Measurements from ENCODE around the gene MRPL27. TPM values are rescaled to one million over a fixed set of nuclear protein-coding genes. Genes with fewer than 3 reads are reported as not detected.

MRPL27 gene
- total RNA-seq, 1 donor from 2014 or later, result 57.5 TPM

- Mint-ChIP-seq H3K36me3 (peaks cover 26% of the 10 kb centered on the region), H3K27ac (no peak overlapping the region), H3K4me1 (peaks cover 18% of the 10 kb centered on the region), H3K9me3 (no peaks in the 10 kb centered on the region), H3K27me3 (ENCODE audit: low read depth) (no peaks in the 10 kb centered on the region), H3K4me3 (no peak overlapping the region)
- no peak for TF ChIP-seq CTCF (IDR thresholded peaks at IDR 0.05; ENCODE audit: unreplicated experiment)
- DNase-seq (ENCODE audit: low spot score in 2 of 2, unreplicated experiment in 2 of 2), result no peak
Observed at GRCh38 chr17:50392621-50393020, 19.6 kb upstream of the MRPL27 start.

- no peak overlapping the region for H3K4me3 Mint-ChIP-seq
- peaks cover 49% of the 10 kb centered on the region for H3K36me3 Mint-ChIP-seq
- no peak overlapping the region for H3K27ac Mint-ChIP-seq
- no peak for TF ChIP-seq CTCF (IDR thresholded peaks at IDR 0.05; ENCODE audit: unreplicated experiment)
- H3K4me1 Mint-ChIP-seq, result no peaks in the 10 kb centered on the region
- no peaks in the 10 kb centered on the region for H3K9me3 Mint-ChIP-seq
- no peak for DNase-seq (ENCODE audit: low spot score in 2 of 2, unreplicated experiment in 2 of 2)
- H3K27me3 Mint-ChIP-seq (ENCODE audit: low read depth), result no peaks in the 10 kb centered on the region
Observed at GRCh38 chr17:50389534-50389933, 16.6 kb upstream of the MRPL27 start.

GRCh38 chr17:50388728-50389127 lies 15.7 kb upstream of the MRPL27 start:
- DNase-seq (ENCODE audit: low spot score in 2 of 2, unreplicated experiment in 2 of 2), result no peak
- no peak overlapping the region for H3K4me3 Mint-ChIP-seq
- no peaks in the 10 kb centered on the region for H3K4me1 Mint-ChIP-seq
- H3K27me3 Mint-ChIP-seq (ENCODE audit: low read depth), result no peaks in the 10 kb centered on the region
- H3K36me3 Mint-ChIP-seq, result peaks cover 50% of the 10 kb centered on the region
- H3K27ac Mint-ChIP-seq, result no peak overlapping the region
- no peaks in the 10 kb centered on the region for H3K9me3 Mint-ChIP-seq
- TF ChIP-seq CTCF (IDR thresholded peaks at IDR 0.05; ENCODE audit: unreplicated experiment), result no peak

DNA sequence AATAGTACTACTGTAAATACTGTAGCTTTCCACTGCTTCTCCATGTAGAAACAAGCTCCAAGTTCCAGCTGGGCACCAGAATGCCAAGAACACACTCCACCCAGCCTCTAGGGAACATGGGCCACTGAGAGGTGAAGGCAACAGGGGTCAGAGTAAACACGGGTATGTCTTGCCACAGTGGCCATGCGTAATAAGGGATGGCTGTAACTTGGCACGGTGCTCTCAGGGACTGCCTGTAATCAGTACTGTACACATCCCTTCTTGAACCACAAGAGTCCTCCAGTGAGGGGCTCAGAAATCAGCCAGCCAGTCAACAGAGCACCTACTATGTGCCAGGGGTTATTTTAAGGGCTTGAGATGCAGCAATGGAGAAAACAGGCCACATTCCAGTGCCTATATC lies 13.5 kb upstream of the MRPL27 start:
- no peak overlapping the region for H3K27ac Mint-ChIP-seq
- no peak for TF ChIP-seq CTCF (IDR thresholded peaks at IDR 0.05; ENCODE audit: unreplicated experiment)

DNA sequence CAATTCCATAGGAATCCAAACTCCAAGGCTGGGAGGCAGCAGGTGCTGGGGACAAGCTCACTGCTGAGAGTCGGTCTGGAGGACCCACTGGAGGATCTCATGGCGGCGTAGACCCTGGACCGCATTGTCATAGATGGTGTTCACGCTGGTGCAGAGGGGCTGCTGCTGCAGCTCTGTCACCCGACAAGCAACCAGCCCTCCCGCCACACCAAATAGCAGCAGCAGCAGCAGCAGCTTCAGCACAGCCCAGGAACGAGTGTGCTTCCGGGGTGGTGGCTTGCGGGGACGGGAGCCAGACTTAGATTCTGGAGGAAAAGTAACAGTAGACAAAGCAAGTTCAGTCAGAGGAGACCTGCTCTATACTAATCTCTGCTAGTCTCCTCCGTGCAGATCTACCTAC lies 9.9 kb upstream of the MRPL27 start:
- Mint-ChIP-seq H3K27ac (no peak overlapping the region), H3K36me3 (peaks cover 46% of the 10 kb centered on the region), H3K4me3 (no peak overlapping the region), H3K27me3 (ENCODE audit: low read depth) (no peaks in the 10 kb centered on the region), H3K9me3 (no peaks in the 10 kb centered on the region), H3K4me1 (no peaks in the 10 kb centered on the region)
- no peak for TF ChIP-seq CTCF (IDR thresholded peaks at IDR 0.05; ENCODE audit: unreplicated experiment)
- no peak for DNase-seq (ENCODE audit: low spot score in 2 of 2, unreplicated experiment in 2 of 2)

More for the DNA sequence above, 13.5 kb upstream of the MRPL27 start:
- Mint-ChIP-seq H3K4me1 (no peaks in the 10 kb centered on the region), H3K36me3 (peaks cover 51% of the 10 kb centered on the region), H3K9me3 (no peaks in the 10 kb centered on the region), H3K27me3 (ENCODE audit: low read depth) (no peaks in the 10 kb centered on the region), H3K4me3 (no peak overlapping the region)
- no peak for DNase-seq (ENCODE audit: low spot score in 2 of 2, unreplicated experiment in 2 of 2)

GRCh38 chr17:50381920-50382319 lies 8.9 kb upstream of the MRPL27 start:
- no peak for DNase-seq (ENCODE audit: low spot score in 2 of 2, unreplicated experiment in 2 of 2)
- peaks cover 37% of the 10 kb centered on the region for H3K36me3 Mint-ChIP-seq
- no peak overlapping the region for H3K27ac Mint-ChIP-seq
- TF ChIP-seq CTCF (IDR thresholded peaks at IDR 0.05; ENCODE audit: unreplicated experiment), result no peak
- no peaks in the 10 kb centered on the region for H3K27me3 Mint-ChIP-seq (ENCODE audit: low read depth)
- H3K9me3 Mint-ChIP-seq, result no peaks in the 10 kb centered on the region
- no peaks in the 10 kb centered on the region for H3K4me1 Mint-ChIP-seq
- H3K4me3 Mint-ChIP-seq, result no peak overlapping the region

Data from mesothelial cell of epicardium (in vitro differentiated cells).